H1 (cell line): Measurements from ENCODE around the gene ATG16L1. TPM values are rescaled to one million over a fixed set of nuclear protein-coding genes. Genes with fewer than 3 reads are reported as not detected.

Experiments
- CTCF ChIA-PET: fragments of 300-600 bp; sonication (Branson Sonifier 250); formaldehyde crosslinking; loops from one replicate; lab custom pipeline; 2021; ENCODE audit not compliant: partially characterized antibody; lab: Charles Lee
- POLR2A ChIA-PET: fragments of 300-600 bp; sonication (Branson Sonifier 250); formaldehyde crosslinking; loops from one replicate; lab custom pipeline; 2021; ENCODE audit warnings: inconsistent platforms; ENCODE audit not compliant: partially characterized antibody; lab: Charles Lee
- DNase-seq, 2 experiments: peaks; one replicate each; pipeline versions ENCODE4 v3.0.0 to v3.0.0-alpha.2; 2010 to 2022; ENCODE audit warnings: low spot score in 2 of 2, low read depth in 1 of 2, mixed read lengths in 1 of 2
- FAIRE-seq: peaks from 2 replicates; lab custom pipeline; 2011; peaks lifted over from hg19 to GRCh38; lab: Jason Lieb, UNC
- H2AFZ ChIP-seq: 2 replicates; pipeline ENCODE4 v1.8.1; 2012; ENCODE audit warnings: low read length, inconsistent platforms
- H2AK5ac ChIP-seq: 2 replicates; pipeline ENCODE4 v1.6.1; 2013; ENCODE audit warnings: low read depth, low read length
- H2BK120ac ChIP-seq: replicated peaks from 2 replicates; pipeline ENCODE3; 2013; ENCODE audit warnings: low read depth, low read length, inconsistent platforms
- H2BK12ac ChIP-seq: 2 replicates; pipeline ENCODE4 v1.6.1; 2013; ENCODE audit warnings: low read depth, low read length
- H2BK15ac ChIP-seq: 2 replicates; pipeline ENCODE4 v1.6.1; 2013; ENCODE audit warnings: low read length
- H2BK20ac ChIP-seq: 2 replicates; pipeline ENCODE4 v1.6.1; 2013; ENCODE audit warnings: low read length
- H2BK5ac ChIP-seq: 2 replicates; pipeline ENCODE4 v1.6.1; 2013; ENCODE audit warnings: low read depth, low read length
- H3K14ac ChIP-seq: 2 replicates; pipeline ENCODE4 v1.6.1; 2013; ENCODE audit warnings: inconsistent platforms; ENCODE audit not compliant: insufficient read length
- H3K18ac ChIP-seq: 2 replicates; pipeline ENCODE4 v1.6.1; 2013; ENCODE audit warnings: low read length; ENCODE audit errors: extremely low read depth
- H3K23ac ChIP-seq: 2 replicates; pipeline ENCODE4 v1.6.1; 2013; ENCODE audit warnings: inconsistent platforms; ENCODE audit not compliant: insufficient read length
- H3K23me2 ChIP-seq: 2 replicates; pipeline ENCODE4 v1.6.1; 2013; ENCODE audit warnings: low read depth, low read length
- H3K27ac ChIP-seq: 2 replicates; pipeline ENCODE4 v1.6.1; 2011; ENCODE audit warnings: low read depth, low read length, inconsistent platforms
- H3K27me3 ChIP-seq, 4 experiments: replicated peaks in 1 of 4; 1 replicate in 1 of 4; 2 replicates in 3 of 4; pipeline versions ENCODE4 v1.6.1 to v1.8.1; 2011 to 2013; ENCODE audit warnings: low read length in 3 of 4, mild to moderate bottlenecking in 3 of 4, inconsistent platforms in 2 of 4, mixed read lengths in 2 of 4, moderate library complexity in 1 of 4; ENCODE audit not compliant: control insufficient read depth in 3 of 4, insufficient read depth in 3 of 4; ENCODE audit errors: extremely low read depth in 1 of 4
- H3K36me3 ChIP-seq, 4 experiments: 2 replicates each; pipeline versions ENCODE4 v1.6.1 to v1.8.1; 2011 to 2013; ENCODE audit warnings: mild to moderate bottlenecking in 4 of 4, low read length in 3 of 4, moderate library complexity in 2 of 4, control low read depth in 1 of 4, inconsistent platforms in 1 of 4; ENCODE audit not compliant: insufficient read depth in 4 of 4, control insufficient read depth in 2 of 4
- H3K4ac ChIP-seq: replicated peaks from 2 replicates; pipeline ENCODE3; 2013; ENCODE audit warnings: low read length, low read depth, mixed read lengths, inconsistent platforms; ENCODE audit not compliant: insufficient read length
- H3K4me1 ChIP-seq, 4 experiments: replicated peaks in 1 of 4; 1 replicate in 1 of 4; 2 replicates in 3 of 4; pipeline versions ENCODE4 v1.6.1 to v1.8.1; 2011 to 2013; ENCODE audit warnings: low read length in 3 of 4, inconsistent platforms in 2 of 4, mixed read lengths in 1 of 4; ENCODE audit not compliant: insufficient read depth in 4 of 4, control insufficient read depth in 3 of 4
- H3K4me2 ChIP-seq, 2 experiments: 2 replicates each; pipeline versions ENCODE4 v1.6.1 to v1.8.1; 2011 to 2013; ENCODE audit warnings: low read depth in 2 of 2, low read length in 2 of 2, control low read depth in 1 of 2, inconsistent platforms in 1 of 2, mild to moderate bottlenecking in 1 of 2; ENCODE audit not compliant: insufficient read depth in 1 of 2
- H3K4me3 ChIP-seq, 4 experiments: fragments of 200-600, 300-600 bp in 1 of 4; sonication (generic), shearing (Covaris generic), sonication (Bioruptor Twin) in 1 of 4; 2 replicates each; pipeline versions ENCODE4 v1.5.1 to v1.8.1; 2011 to 2016; ENCODE audit warnings: low read length in 4 of 4, low read depth in 3 of 4, control low read depth in 2 of 4, inconsistent platforms in 2 of 4, mild to moderate bottlenecking in 2 of 4, mixed read lengths in 1 of 4, moderate library complexity in 1 of 4; ENCODE audit not compliant: insufficient read depth in 2 of 4; ENCODE audit errors: extremely low read depth in 1 of 4
- H3K56ac ChIP-seq: replicated peaks from 2 replicates; pipeline ENCODE3; 2013; ENCODE audit warnings: low read depth, mild to moderate bottlenecking, mixed read lengths, low read length, inconsistent platforms; ENCODE audit not compliant: insufficient read length
- H3K79me1 ChIP-seq: 2 replicates; pipeline ENCODE4 v1.6.1; 2013; ENCODE audit warnings: low read depth, low read length, control low read depth
- H3K79me2 ChIP-seq, 2 experiments: 2 replicates each; pipeline versions ENCODE4 v1.6.1 to v1.8.1; 2012 to 2013; ENCODE audit warnings: low read length in 2 of 2, mild to moderate bottlenecking in 2 of 2, inconsistent platforms in 1 of 2; ENCODE audit not compliant: insufficient read depth in 2 of 2, control insufficient read depth in 1 of 2
- H3K9ac ChIP-seq, 4 experiments: replicated peaks in 1 of 4; 1 replicate in 1 of 4; 2 replicates in 3 of 4; pipeline versions ENCODE4 v1.6.1 to v1.8.1; 2011 to 2013; ENCODE audit warnings: low read depth in 3 of 4, low read length in 3 of 4, control low read depth in 2 of 4, mild to moderate bottlenecking in 2 of 4, moderate library complexity in 2 of 4, inconsistent platforms in 1 of 4; ENCODE audit errors: extremely low read depth in 1 of 4
- H3K9me3 ChIP-seq, 2 experiments: 2 replicates each; pipeline versions ENCODE4 v1.6.1 to v1.8.1; 2012 to 2013; ENCODE audit warnings: mild to moderate bottlenecking in 2 of 2, moderate library complexity in 2 of 2, control low read depth in 1 of 2, inconsistent platforms in 1 of 2, low read depth in 1 of 2, low read length in 1 of 2, mixed read lengths in 1 of 2; ENCODE audit not compliant: insufficient read depth in 2 of 2
- H4K20me1 ChIP-seq, 2 experiments: replicated peaks in 1 of 2; 2 replicates each; pipeline versions ENCODE3 to v1.8.1; 2011 to 2013; ENCODE audit warnings: inconsistent platforms in 2 of 2, low read length in 2 of 2, mild to moderate bottlenecking in 1 of 2; ENCODE audit not compliant: insufficient read depth in 2 of 2, control insufficient read depth in 1 of 2
- H4K5ac ChIP-seq: 2 replicates; pipeline ENCODE4 v1.6.1; 2013; ENCODE audit warnings: low read length, low read depth, mixed read lengths, inconsistent platforms; ENCODE audit not compliant: insufficient read length
- H4K8ac ChIP-seq: 2 replicates; pipeline ENCODE4 v1.8.0; 2013; ENCODE audit warnings: mild to moderate bottlenecking, moderate library complexity, low read length, inconsistent platforms; ENCODE audit not compliant: insufficient read depth; ENCODE audit errors: extremely low read depth
- H4K91ac ChIP-seq: replicated peaks from 2 replicates; pipeline ENCODE3; 2013; ENCODE audit warnings: low read length, mixed read lengths, inconsistent platforms; ENCODE audit not compliant: insufficient read length
- RAD21 ChIP-seq, 2 experiments: IDR thresholded peaks in 1 of 2; conservative IDR thresholded peaks in 1 of 2; 2 replicates each; pipeline ENCODE4 v1.6.1; 2011; ENCODE audit warnings: low read depth in 2 of 2, low read length in 2 of 2, improper control_type of control experiment in 1 of 2, inconsistent platforms in 1 of 2, mild to moderate bottlenecking in 1 of 2, moderate library complexity in 1 of 2
- RFX5 ChIP-seq: IDR thresholded peaks from 2 replicates; pipeline ENCODE4 v1.6.1; 2011; ENCODE audit warnings: low read depth, low read length, improper control_type of control experiment, borderline replicate concordance
- TAF7 ChIP-seq: optimal IDR thresholded peaks from 2 replicates; pipeline ENCODE3; 2011; ENCODE audit warnings: low read depth, mild to moderate bottlenecking, inconsistent platforms, low read length, moderate library complexity, borderline replicate concordance
- WGBS, 2 experiments: shearing (Covaris generic) in 1 of 2; methylation state at CpG; one replicate each; pipeline versions ENCODE4 v1.1.6 to v1.1.7; 2013 to 2015; ENCODE audit warnings: low lambda C conversion rate in 2 of 2, mixed read lengths in 2 of 2, inconsistent platforms in 1 of 2, low coverage in 1 of 2, missing lambda C conversion rate in 1 of 2; ENCODE audit not compliant: insufficient replicate concordance in 2 of 2, insufficient coverage in 1 of 2, insufficient read length in 1 of 2; ENCODE audit errors: extremely low coverage in 1 of 2, missing lambda C conversion rate in 1 of 2; 5-methylcytosine and 5-hydroxymethylcytosine counted together
- polyA plus RNA-seq, 7 experiments: library from polyadenylated mRNA; depleted of rRNA in 3 of 7; stranded (reverse) in 5 of 7; unstranded in 2 of 7; fragments of >200 nt in 5 of 7; fragments of 200-250 nt in 2 of 7; gene quantifications; 1 replicate in 5 of 7; 2 replicates in 1 of 7; 4 replicates in 1 of 7; pipeline versions ENCODE4 v1.2.1 to v1.2.3, GENCODE V29; 2011 to 2013; ENCODE audit warnings: missing spikeins in 2 of 7, mixed read lengths in 2 of 7
- total RNA-seq: library from RNA; stranded (reverse); fragmentation: NEBNext Ultra II Directional; extraction: Animal tissue kit (Norgen Biotek cat#: 25700); gene quantifications from 2 replicates; pipeline ENCODE4 v1.2.1, GENCODE V29; 2021

Gene ATG16L1
- total and polyA plus RNA-seq, 2 of the 8 experiments (the other 6 are each of a cell fraction or from before 2014, with no cell fraction given), result 18.3 to 31.0 TPM

DNA sequence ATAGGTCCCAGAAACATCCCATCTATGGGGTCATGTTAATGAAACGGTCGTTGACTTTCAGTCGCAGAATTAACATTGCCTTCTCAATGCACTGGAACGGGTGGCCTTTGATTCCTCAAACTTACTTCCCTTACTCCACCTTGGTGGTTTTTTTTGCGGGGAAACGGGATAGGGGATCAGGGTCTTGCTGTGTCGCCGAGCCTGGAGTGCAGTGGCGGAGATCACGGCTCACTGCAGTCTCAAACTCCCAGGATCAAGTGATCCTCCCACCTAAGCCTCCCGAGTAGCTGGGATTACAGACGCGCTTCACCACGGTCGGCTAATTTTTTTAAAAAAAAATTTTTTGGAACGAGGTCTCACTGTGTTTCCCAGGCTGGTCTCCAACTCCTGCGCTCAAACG lies 754 bp downstream of the ATG16L1 start:
- ChIA-PET CTCF (interaction anchor here (0.9 to 5.8 kb wide), 9 partner anchors 8 to 673 kb away, joined by 3 to 33 read pairs (median 3); no protein-coding TSS in a partner anchor), POLR2A (interaction anchor here (1.6 kb wide), 2 partner anchors 192 to 399 kb away, joined by 4 to 5 read pairs; partner anchors contain the start of gene INPP5D)
- Histone ChIP-seq H4K20me1 (peaks cover 5% of the 10 kb centered on the region in 2 experiments), H3K56ac (no peak overlapping the region), H3K4me1 (0 out of 7 replicates have a peak, but pooled peaks cover 0 to 2% (median 0%) of the 10 kb centered on the region in 4 experiments), H4K91ac (no peak overlapping the region), H3K36me3 (peaks cover 0 to 15% (median 7%) of the 10 kb centered on the region in 4 experiments; a peak in 4 of 8 replicates), H3K18ac (no peak overlapping the region), H3K4me3 (peak overlapping the region; percentile 66 to 97 (median 86)), H3K9ac (peak overlapping the region; percentile 57 to 89 (median 75); a peak in 6 of 7 replicates), H4K8ac (no peak overlapping the region), H2BK15ac (no peak overlapping the region), H3K79me2 (peaks cover 15 to 46% of the 10 kb centered on the region in 2 experiments), H2BK5ac (no peak overlapping the region), H3K4ac (no peak overlapping the region), H3K23ac (no peak overlapping the region), H2BK20ac (no peak overlapping the region), H3K79me1 (peaks cover 5% of the 10 kb centered on the region; the same call in 1 of the 2 replicates), H3K27me3 (peaks cover 0 to 1% (median 0%) of the 10 kb centered on the region in 4 experiments; a peak in 1 of 7 replicates), H3K14ac (no peak overlapping the region), H2BK120ac (no peak overlapping the region), H3K27ac (no peak overlapping the region), H3K23me2 (no peaks in the 10 kb centered on the region; the same call in 1 of the 2 replicates), H3K4me2 (peak overlapping the region; percentile 42 to 76), H4K5ac (no peak overlapping the region), H3K9me3 (peaks cover 8 to 14% of the 10 kb centered on the region in 2 experiments; a peak in 3 of 4 replicates), H2BK12ac (no peak overlapping the region), H2AFZ (peak overlapping the region; percentile 55; the same call in 1 of the 2 replicates), H2AK5ac (no peak overlapping the region)
- WGBS, 2 experiments, result 4% methylated on average over 18 of the region's 18 CpGs; no CpG with 5 or more reads in 1 of the 2 experiments
- no peak for FAIRE-seq
- no peak for DNase-seq
- TF ChIP-seq RAD21 (IDR thresholded peaks at IDR 0.05 in 1 of 2, conservative IDR thresholded peaks at IDR 0.05 in 1 of 2; ENCODE audit: low read depth in 2 of 2, low read length in 2 of 2) (no peak), RFX5 (no peak), TAF7 (no peak)
